Fibroblast of the aortic adventitia (primary cell): ENCODE data around the gene BORCS8. TPM values are rescaled to one million over a fixed set of nuclear protein-coding genes. Genes with fewer than 3 reads are reported as not detected.
"Not testable (repeated sequence)": the region's sequence is repeated elsewhere in the genome, so short reads cannot be mapped to it uniquely, and the experiment has no call there.

ENCODE experiments used
- DNase-seq: peaks from one replicate; pipeline ENCODE4 v3.0.0-alpha.2; 2010; ENCODE audit warnings: low read depth
- H3K4me3 ChIP-seq: 2 replicates; pipeline ENCODE4 v1.5.1; 2011; ENCODE audit warnings: low read depth, mild to moderate bottlenecking, control low read depth, low read length, moderate library complexity
- CTCF ChIP-seq: IDR thresholded peaks from 2 replicates; pipeline ENCODE4 v1.5.1; 2011; ENCODE audit warnings: mild to moderate bottlenecking, low read length, control low read depth, inconsistent platforms; ENCODE audit not compliant: insufficient read depth
- total RNA-seq: library from RNA; depleted of rRNA; stranded (reverse); fragments of >200 nt; gene quantifications from 2 replicates; pipeline ENCODE4 v1.2.3, GENCODE V29; 2012; ENCODE audit warnings: low replicate concordance

The BORCS8 gene
- total RNA-seq, 1 donor: 13.8 TPM

GRCh38 chr19:19149435-19149834, 42.5 kb downstream of the BORCS8 start:
- H3K4me3 ChIP-seq: no peak overlapping the region
- peak; percentile 30 for DNase-seq
- TF ChIP-seq CTCF: no peak

- not testable (repeated sequence) for H3K4me3 ChIP-seq, DNase-seq
Observed at GRCh38 chr19:19148504-19148903, 43.4 kb downstream of the BORCS8 start.

- H3K4me3 ChIP-seq: no peak overlapping the region
- no peak for DNase-seq
- no peak for TF ChIP-seq CTCF
Observed at GRCh38 chr19:19147344-19147743, 44.6 kb downstream of the BORCS8 start.

- no peak overlapping the region for H3K4me3 ChIP-seq
- no peak for TF ChIP-seq CTCF
- DNase-seq: no peak
Observed at GRCh38 chr19:19146865-19147264, 45.1 kb downstream of the BORCS8 start.

GRCh38 chr19:19145684-19146608, 46.0 kb downstream of the BORCS8 start:
- TF ChIP-seq CTCF: peak; percentile 98
- no peak overlapping the region for H3K4me3 ChIP-seq
- peak; percentile 56 for DNase-seq

- no peak for TF ChIP-seq CTCF
- DNase-seq: no peak
- no peak overlapping the region for H3K4me3 ChIP-seq
Observed at GRCh38 chr19:19145281-19145680, 46.7 kb downstream of the BORCS8 start.

GRCh38 chr19:19142347-19142746, 49.6 kb downstream of the BORCS8 start:
- TF ChIP-seq CTCF: no peak
- DNase-seq: no peak
- H3K4me3 ChIP-seq: no peak overlapping the region
